GM11168 (cell line): ENCODE measurements around the gene TCF7.

ENCODE experiments used
- in situ Hi-C: fragments of 300-500 bp; cut with MboI; formaldehyde crosslinking; loops from one replicate; pipeline ENCODE4 v1.12.0; 2022; ENCODE audit warnings: low sequenced_read_pairs; ENCODE audit not compliant: unreplicated experiment

Gene TCF7

DNA sequence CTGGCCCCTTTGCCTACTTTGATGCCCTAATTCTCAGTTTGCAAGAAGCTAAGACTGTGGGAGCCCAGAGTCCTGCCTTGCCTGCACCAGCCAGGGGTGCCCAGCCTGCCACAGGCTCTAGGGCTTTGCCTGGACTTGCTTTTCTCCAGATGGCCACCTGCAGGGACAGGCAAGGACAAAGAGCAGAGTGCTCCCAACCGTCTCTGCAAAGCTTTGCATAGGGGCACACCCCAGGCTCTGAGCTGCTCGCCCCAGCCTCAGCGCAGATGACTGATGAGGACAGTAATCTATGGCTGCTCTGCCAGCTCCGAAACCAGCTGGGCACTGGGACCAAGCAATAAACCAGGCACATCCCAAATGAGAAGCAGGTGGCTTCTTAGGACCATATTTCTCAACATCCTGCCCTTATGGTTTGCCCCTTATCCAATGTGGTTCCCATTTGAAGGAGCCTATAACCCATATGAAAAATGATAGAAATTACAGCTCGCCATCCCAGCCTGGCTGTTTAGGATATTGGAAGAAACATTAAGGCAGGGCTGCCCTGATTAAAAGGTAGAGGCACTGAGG lies 25.4 kb upstream of the TCF7 start:
- in situ Hi-C loops: no loop called here

DNA sequence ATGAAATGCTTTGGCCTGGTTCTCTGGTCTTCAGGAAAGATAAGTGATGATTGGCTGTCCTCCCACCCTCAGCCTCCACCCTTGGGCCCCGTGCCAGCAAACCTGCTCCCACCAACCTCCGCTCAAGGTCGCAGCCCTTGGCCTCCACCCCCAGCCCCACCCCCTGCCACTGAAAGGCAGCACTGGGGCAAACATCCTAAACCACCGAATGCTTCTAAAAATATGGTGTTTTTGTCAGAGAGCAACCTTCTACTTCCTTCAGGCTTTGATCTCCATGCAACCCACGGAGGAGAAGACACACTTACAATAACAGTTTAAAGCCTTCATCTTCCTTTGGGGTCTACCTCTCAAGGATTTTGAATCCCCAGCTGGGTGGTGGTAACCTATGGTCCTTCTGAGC lies 24.0 kb upstream of the TCF7 start:
- in situ Hi-C loops: no loop called here

DNA sequence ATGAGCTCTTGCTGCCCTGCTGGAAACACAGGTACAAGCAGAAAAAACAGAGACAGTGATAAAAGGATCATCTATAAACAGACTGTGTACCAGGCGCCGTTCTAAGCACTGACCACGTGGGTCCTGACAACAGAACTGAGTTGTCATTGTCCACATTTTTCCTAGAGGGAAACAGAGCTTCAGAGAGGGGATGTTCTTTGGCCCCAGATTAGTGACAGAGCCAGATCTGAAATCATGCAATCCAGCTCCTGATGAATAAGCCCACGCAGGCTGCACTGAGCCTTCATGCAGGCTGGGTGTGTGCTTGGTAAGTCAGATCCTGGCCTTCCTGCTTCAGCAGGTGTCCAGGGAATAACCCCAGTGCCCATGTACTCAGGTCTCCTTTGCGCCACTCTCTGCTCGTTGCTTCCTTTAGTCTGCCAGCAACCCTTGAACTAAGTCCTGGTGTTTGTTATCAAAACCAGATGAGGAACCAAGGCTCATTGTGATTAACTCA lies 22.8 kb upstream of the TCF7 start:
- in situ Hi-C loops: no loop called here

DNA sequence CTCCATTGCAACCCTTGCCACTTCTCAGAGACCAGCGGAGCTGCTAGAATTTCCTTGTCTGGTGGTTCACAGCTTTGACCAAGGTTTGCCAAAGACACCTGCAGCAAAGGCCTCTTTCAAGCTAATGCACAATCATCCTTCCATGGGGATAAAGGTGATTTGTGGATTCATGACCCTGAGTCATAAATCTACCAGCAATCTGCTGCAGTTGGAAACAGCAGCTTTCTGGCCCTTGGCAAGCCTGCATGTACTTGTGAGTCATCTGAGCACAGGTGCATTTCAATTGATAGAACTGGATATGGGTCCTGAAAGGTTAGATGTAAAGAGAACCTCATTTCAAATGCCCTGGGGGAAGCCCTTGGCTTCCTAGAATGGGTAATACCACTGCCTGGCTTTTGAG lies 21.6 kb upstream of the TCF7 start:
- in situ Hi-C loops: no loop called here

DNA sequence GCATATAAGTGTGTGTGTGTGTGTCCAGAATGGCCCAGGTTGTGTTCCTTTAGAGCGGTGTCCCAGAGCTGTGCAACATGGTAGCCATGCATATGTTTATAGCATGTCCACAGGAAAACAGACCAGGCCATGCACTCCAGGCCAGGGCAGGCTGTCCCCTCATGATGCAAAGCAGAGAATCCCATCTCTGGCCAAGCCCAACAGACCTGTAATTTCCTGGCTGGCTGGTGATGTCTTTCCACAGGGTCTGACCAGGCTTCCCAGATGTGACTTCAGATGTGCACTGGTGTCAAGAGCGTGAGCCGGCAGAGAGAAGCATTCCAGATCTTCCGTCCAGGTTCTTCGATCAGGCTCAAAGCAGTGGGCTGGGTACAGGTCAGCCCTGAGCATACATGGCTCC lies 21.1 kb upstream of the TCF7 start:
- in situ Hi-C loops: no loop called here

DNA sequence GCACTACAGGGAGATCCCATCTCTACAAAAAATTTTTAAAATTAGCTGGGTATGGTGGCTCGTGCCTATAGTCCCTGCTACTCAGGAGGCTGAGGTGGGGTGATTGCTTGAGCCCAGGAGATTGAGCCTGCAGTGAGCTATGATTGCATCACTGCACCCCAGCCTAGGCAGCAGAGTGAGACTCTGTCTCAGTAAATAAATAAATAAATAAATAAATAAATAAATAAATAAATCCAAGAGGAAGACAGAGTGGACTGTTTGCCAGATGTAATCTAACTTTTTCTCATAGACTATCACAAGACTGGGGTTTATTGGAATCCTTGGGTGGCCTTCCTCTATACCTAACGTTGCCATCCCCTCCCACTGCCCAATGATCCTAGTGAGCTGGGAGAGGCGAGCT lies 19.2 kb upstream of the TCF7 start:
- in situ Hi-C loops: loop anchor here (5.0 kb wide), 1 partner anchor 53 kb away; no protein-coding TSS in a partner anchor

DNA sequence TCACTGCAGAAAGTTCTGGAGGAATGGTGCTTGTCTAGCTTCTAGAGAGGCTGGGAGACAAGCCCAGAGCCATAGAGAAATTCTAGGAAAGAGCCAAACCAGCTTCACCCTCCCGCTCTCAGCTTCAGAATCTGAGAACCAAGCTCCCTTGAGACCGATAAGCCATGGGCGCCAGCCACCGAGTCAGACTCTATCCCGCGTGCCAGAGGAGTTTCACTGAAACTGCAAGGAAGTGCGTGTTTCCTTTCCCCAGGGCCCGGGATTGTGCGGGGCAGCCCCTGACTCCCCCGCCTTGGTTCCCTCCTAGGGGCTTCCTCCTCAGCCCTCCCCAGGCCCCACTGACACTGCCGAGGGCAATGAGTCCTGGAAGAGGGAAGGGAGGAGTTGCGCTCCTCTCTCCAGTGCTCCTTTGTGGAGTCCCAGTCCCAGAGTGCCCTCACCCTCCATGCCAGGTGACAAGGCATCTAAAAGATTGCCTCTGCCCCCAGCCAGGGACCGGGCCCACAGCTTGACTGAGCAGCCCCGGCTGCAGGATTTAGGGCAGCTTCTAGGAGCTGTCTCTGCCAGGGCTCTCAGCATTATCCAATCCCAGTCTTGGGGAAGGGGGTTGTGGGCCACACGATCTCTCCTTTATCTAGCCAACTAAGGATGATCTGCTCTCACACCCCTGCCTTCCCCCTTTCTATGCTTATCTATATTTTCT lies 18.4 kb upstream of the TCF7 start:
- in situ Hi-C loops: loop anchor here (5.0 kb wide), 1 partner anchor 54 kb away; no protein-coding TSS in a partner anchor

DNA sequence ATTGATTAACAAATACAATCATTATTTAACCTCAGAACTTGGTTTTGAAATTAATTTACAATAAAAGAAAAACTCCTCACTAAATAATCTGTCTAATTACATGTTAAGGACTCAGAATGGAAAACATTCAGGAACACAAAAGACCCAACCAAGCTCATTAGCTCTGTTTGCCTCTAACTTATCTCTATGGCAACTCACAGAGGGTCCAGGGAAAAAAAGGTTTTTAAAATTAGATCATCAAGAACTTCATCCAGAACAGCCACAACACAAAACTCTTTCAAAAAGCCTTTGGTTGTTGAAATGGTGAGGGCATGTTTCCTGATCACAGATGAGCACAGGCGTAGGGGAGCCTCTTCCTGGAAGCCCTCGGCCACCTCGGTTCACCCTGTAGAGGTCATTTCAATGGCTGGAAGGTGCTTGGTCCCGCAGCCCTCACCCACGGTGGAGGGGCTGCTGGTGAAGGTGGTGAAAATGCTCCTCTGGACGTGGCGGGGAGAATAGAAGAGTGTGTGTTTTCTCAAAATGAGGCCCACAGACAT lies 17.2 kb upstream of the TCF7 start:
- in situ Hi-C loops: loop anchor here (5.0 kb wide), 1 partner anchor 55 kb away; no protein-coding TSS in a partner anchor

DNA sequence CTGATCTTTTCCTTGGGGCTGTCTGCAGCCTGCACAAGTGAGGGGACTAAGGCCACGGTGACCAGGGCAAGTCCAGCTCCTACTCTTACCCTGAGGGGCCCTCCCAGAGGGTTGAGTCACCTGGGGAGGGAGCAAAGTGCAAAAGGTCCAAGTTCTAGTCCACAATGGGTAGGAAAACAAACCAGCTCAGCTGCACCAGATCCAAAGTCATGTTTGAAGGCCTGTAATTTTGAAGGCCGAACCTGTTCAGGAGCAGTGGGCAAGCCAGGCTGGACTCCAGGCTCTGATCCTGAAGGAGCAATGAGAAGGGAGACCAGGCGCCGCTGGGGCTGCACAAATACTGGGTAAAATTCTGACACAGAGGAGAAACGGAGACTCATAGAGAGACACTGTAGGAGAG lies 15.8 kb upstream of the TCF7 start:
- in situ Hi-C loops: loop anchor here (5.0 kb wide), 1 partner anchor 56 kb away; no protein-coding TSS in a partner anchor

DNA sequence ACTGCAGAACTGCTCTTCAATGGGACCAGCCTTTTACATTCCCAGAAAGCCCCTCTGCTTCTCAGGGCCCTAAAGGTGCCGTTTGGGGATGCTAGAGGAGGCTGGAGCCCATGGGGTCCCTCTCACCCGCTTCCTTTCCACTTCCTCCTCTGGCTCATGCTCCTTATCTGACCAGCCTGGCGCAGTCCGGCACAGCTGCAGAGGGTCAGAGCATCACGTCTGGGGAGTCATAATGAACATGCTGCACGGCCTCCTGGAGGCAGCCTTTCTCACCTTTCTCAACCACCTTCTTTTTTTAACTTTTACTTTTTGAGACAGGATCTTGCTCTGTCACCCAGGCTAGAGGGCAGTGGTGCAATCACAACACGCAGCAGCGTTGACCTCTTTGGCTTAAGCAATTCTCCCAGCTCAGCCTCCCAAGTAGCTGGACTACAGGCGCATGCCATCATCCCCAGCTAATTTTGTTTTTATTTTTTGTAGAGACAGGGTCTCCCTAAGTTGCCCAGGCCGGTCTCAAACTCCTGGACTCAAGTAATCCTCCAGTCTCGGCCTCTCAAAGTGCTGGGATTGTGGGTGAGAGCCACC lies 15.1 kb upstream of the TCF7 start:
- in situ Hi-C loops: loop anchor here (5.0 kb wide), 1 partner anchor 57 kb away; no protein-coding TSS in a partner anchor

DNA sequence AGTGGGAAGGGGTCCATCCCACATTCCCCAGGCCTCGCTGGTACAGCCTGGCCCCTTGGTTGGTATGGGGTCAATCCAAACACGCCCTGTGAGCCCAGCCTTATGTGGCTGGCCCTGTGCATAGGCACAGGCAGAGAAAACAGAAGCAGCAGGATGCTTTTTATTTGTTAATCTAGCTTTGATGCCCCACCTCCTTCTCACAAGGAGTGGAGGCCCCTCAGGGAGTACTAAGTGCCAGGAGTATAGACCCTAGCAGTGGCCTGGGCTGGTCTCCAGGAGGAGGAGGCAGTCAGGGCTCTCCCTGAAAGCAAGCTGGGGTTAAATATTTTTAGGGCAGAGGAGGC lies 14.6 kb upstream of the TCF7 start:
- in situ Hi-C loops: loop anchor here (5.0 kb wide), 1 partner anchor 58 kb away; no protein-coding TSS in a partner anchor

DNA sequence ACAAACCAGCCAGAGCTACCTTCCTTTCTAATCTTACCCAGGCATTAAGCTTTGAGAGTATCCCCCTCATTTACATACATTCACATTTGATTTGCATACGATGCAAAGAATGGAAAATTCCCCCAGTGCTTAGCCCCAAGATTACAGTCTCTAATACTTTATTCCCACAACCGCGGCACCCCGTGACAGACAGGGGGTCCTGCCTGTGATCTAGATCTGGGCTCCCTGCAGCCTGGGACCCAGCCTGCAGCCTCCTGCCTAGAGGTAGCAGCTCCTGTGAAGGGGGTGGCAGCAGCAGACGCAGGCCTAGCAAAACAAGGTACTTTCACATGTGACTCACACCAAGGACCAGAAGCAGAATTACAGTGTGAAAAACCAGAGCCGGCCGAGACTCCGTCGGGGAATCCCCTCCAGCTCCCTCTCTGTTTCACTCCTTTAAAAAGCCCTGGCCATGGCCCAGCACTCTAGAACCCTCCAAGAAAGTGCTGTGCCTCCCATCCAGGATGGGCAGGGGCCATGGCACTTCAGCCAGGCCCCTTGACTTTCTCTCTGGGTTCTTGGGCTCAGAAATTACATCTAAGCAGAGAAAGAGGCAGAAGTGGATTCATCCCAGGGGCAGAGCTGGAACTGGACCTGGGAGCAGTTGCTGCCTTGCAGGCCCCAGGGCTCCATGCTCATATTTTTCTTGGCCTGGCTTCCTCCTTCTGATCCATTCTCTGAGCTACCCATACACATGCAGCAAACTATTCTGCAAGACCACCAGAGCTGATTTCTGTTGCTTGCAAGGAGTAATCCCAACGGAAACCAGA lies 14.0 kb upstream of the TCF7 start:
- in situ Hi-C loops: no loop called here

DNA sequence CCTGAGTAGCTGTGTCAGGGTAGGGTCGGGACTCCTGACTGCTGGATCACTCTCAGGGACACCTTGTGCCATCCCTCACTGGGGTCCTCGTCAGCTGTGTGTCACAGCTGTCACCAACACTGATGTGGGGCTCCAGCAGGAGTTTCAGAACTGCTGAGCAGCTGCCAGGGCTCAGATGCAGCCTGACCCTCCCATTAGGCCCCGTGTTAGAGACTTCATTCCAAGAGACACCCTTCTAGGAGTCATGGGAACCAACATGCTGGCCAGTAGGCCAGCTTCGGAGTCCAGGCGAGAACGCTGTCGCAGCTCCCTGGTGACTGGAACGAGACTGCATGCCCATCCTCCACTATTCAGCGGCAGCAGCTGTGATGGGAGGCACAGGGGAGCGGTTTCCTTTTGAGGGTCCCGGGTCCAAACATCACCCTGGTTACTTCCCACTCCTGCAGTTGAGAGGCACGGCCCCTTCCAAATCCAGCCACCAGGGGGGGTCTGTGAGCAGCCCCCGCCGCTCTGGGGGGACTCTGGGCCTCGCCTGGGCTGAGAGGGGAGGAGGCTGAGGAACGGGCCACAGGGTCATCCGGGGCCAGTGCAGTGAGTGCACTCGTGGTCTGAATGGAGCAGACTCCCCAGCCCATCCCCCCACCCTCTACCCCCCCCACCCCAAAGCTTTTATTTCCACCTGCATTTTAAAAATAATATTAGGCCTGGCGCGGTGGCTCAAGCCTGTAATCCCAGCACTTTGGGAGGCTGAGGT lies 12.6 kb upstream of the TCF7 start:
- in situ Hi-C loops: no loop called here

DNA sequence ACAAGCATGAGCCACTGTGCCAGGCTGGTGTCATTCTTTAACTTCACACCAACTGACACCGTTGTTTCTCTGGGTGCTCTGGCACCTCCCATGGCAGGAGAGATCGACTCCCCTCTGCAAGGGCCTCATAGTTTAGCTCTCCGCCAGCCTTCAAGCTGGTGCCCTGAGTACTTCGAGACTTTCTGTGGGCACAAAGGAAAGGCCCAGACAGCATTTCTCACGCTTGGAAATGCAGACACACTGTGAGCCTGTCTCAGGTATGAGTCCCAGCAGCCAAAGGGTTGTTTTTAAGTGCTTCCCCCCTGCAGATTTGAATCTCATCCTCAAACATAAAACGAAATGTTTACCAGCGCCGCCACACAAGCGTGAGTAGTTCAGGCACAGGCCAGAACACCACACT lies 11.1 kb upstream of the TCF7 start:
- in situ Hi-C loops: no loop called here

DNA sequence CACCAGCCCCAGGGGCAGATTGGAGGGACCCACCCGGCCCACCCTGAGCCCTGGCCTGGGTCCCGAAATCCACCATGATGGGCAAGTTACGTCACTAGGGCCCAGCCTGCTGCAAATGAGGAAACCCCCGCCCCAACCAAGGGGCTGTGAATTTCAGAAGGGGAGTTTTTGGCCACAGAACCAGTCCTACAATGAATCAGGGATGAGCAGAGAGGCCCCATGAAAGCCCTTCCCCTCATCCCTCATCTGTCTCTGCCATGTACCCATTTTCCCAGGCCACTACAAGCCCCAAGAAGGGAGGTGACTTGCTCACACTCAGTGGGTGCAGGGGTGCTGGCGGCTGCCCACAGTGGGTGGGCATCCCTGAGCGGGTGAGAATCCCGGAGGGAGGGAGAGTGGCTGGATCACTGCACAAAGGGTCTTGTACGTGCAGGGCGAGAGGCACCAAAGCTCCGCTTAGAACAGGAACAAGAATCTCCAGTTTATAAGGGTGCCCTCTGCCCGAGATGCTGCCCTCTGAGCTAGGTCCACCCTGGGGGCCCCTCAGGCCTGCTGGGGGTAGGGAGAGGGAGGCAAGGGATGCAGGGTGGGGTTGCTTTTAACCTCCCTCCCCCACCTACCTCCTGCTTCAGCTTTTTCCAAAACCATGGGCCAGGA lies 10.4 kb upstream of the TCF7 start:
- in situ Hi-C loops: no loop called here

DNA sequence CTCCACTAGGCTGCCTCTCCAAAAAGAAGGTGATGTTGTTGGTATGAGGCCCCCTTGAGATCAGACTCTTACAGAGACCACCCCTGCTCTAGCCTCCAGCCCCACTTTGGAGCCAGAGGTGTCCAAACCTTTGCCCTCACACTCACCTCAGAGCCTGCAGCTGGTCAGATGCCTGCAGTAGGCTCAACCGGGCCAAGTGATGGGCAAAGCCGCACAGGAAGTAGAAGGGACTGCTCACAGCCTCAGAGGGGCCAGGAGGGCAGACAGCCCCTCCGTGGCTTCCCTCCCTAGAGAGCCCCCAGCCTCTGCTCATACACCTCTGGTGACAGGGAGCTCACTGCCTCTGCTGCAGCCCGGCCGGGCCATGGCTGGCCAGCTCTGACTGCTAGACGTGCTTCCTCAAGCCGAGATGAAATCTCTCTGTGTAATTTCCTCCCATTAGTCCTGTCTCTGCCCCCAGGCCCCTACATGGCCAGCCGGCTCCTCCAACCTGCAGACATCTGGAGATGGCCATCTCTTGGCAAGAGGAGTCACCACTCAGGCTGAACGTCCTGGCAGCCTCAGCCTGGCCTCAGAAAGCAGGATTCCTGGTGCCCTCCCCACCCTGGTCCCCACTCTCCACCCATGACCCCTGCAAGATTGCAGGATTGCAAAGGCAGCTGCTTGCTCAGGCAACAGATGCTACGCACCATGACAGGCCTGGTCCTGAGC lies 7.3 kb upstream of the TCF7 start:
- in situ Hi-C loops: no loop called here

DNA sequence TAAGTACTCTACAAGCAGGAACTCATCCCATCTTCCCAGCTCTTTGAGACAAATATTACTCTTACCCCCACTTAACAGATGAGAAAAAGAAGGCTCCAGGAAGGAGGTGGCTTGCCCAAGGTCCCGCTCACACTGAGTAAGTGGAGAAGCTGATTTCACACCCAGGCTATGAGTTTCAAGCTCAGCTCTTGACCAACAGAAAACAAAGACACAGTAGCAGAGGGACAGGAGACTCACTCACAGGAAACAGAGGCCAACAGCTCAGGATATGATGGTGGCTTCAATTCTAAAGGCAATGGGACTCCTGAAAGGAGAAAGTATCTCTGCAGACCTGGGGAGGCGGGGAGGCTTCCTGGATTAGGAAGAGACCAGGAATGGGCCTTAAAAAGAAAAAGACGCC lies 6.7 kb upstream of the TCF7 start:
- in situ Hi-C loops: no loop called here

DNA sequence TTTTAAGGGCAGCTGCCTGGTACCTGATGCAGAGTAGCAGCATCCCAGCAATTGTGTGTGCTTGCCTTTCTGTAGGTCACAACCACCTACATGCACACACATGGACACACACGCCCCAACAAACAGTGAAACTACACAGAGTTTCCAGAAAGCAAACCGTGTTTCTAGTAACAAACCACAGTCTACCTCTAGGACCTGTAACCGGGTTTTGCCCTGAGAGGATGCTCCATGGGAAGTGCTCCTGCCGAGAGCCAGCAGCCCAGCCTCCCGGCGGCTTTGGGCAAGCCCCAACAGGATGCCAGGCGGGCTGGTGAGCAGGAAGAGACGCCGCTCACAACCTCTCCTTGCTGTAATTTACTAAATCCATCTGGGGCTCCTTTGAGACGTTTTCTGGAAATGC lies 4.1 kb upstream of the TCF7 start:
- in situ Hi-C loops: no loop called here
